ENCODE results near the gene GPR82.
"Not testable (repeated sequence)": the region's sequence is repeated elsewhere in the genome, so short reads cannot be mapped to it uniquely, and the experiment has no call there.

GPR82 gene

DNA sequence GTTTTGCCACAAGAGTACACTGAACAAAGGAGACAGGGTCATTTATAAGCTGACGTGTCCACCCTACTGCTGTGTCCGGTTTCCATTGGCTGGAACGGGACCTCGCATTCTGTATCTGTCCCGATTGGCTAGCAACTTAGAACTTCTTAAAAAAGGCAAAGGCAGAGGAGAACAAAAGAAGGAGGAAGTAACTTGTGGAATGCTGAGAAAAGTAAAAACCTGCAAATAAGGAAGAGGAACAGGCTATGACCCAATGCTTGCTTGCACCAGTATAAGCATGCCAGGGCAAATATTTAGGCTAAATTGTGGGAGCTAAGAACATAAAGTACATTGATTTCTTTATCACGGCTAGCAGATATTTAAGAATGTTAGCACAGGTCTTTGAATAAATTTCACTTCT is 4.4 kb upstream of the GPR82 start:
- not testable (repeated sequence) for DNase-seq

DNA sequence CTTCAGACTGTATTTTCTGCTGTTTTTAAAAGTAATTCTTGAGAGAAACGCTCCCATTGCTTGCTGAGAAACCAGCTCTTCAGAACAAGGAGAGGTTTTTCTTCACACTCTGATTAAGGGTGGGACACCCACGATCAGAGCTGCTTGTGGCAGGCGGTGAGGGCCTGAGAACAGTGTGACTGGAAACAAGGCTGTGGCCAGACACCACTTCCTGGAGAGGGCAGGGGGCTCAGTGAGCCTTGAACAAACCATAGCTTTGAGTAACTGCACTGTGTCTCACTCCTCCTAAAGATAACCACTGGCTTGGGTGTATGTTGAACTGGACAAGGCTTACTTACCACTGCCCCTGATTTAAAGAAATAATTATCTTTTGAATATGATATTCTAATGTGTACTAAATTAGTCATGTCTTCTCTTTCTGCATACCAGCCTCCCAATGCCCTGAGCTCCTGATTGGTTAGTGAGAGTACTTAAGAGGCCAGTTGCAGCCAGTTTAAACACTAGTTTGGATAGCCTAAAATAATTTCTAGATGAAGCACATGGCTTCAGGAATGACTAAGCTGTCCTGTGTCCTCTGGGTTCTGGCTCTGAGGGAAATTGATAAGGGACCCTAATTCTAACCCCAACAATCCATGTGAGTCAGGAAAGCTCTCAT is 3.7 kb upstream of the GPR82 start:
- no peak for DNase-seq

DNA sequence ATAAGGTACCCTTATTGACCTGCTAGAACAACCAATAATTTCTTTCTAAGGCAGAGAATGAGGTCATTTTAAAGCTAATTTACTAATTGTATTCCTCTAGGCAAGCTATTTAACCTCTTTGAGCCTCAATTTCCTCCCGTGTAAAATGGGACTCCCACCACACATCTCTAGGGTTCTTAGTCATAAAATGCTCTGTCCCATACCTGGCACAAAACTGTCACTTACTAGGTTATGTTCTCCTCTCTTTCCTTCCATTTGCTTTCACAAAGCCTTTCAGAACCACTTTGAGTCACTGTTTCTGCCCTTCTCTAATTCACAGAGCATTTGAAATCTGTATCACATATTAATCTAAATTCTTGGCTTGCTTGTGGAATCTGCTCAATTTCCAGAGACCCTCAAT is 2.4 kb upstream of the GPR82 start:
- no peak for DNase-seq

DNA sequence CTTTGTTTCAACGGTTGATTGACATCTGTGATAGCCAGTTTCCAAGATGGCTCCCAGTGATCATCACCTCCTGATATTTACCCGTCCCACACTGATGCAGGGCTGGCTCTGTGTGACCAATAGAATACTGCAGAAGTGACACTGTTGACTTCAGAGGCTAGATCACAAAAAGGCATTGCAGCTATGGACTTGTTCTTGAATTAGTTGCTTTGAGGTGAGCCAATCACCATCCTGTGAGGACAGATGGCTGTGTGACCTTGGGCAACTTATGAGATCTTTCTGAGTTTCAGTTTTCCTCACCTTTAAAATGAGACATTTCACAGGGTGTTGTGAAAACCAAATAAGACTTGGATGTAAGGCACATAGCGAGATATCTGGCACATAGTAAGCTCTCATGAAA is 1.8 kb upstream of the GPR82 start:
- no peak for DNase-seq

DNA sequence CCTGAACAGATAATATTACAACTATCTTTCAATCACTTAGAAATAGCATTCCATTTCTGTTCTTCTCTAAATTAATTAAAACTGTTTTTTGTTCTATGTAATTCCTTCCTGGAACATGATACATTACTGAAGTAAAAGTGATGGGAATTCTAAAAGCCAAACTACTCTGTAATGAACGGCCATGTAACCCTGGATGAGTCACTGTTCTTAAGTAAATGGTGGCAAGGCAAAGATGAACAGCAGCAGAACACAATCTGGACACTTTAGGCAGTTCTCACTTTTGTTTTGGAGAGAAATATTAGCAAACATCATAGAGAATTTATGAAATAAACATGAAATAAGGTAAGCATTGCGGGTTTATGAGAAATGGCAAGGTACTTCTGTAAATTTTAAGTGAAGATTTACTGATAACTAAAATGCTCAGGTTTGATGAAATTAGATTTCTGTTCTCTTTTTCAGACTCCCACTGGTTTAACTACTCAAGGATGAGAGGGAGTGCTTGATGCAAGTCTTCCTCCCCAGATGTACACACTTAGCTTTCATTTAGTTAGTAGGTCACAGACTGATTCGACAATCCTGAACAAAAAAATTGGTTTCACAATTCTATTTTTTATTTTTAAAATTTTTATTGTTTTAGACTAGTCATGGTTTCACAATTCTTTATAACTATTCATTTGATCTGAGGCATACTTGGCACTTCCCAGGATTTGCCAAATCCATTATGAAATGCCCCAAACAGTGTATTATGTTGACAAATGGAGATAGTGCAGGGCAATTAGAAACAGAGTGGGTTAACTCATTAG is 964 bp upstream of the GPR82 start:
- DNase-seq = no peak

DNA sequence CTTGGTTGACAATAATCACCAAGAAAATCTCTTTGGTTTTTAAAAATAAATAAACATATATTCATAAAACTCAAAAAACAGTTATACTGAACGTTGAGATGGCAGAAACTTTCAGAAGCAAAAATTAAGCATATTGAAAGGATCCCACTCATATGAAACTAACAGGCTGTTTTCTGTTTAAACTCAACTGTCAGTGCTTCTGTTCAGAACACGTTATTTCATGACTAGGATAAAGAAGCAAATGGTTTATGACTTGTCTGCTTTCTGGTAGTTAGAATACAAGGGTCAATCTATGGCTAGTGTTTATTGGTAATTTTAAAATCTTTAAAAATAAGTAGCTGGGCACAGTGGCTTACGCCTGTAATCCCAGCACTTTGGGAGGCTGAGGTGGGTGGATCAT is 4.1 kb downstream of the GPR82 start:
- DNase-seq = no peak

DNA sequence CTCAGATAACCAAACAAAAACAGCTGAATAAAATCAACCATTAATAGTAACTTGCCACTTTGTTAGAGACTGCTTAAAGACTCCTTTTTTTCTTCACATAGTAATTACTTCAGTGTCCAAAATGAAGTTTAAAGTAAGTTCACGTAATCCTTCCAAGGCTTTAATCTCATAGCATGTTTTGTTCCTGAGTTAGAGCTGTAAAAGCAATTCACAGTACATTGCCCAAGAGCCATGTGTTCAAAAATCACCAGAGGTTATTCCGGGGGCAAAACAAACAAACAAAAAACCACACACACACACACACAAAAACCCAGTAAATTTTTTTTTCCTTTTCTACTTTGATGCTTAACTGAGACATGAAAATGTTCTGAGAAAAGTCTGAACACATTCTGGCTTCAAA is 6.1 kb downstream of the GPR82 start:
- DNase-seq = no peak

DNA sequence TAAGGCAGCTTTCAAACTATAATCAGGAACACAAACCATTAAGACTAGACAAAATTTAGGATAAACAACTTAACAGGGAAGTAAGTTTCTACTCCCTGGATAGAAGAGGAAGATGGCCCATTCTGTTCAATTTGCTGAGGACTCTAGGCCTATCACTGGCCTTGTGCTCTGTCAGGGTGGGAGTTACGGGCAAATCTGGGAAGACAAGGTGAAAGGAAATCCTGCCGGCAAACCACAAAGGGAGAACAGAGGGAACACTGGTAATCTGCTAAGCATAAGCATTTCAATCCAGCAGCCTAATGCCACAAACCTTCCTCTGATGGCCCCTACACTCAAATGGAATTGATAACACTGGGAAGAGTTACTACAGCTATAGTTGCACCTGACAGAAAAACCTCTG is 8.3 kb downstream of the GPR82 start:
- no peak for DNase-seq

DNA sequence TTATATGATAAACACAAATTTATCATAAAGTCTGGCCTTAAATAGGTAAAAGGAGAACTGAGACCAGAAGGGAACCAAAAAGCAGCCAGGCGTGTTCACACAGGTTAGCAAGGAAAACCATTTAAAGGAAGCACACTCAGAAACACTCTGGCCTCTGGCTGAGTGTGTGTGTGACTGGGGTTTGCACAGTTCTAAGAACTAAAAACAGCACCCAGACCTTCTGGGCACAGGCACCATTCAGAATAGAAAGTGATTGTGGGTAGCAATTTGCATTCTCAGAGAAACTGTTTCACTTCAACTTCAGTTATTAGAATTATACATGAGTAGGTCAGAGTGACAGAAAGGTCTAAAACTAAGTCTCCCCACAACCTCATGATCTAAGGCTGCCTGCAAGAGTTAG is 10.0 kb downstream of the GPR82 start:
- no peak for DNase-seq

DNA sequence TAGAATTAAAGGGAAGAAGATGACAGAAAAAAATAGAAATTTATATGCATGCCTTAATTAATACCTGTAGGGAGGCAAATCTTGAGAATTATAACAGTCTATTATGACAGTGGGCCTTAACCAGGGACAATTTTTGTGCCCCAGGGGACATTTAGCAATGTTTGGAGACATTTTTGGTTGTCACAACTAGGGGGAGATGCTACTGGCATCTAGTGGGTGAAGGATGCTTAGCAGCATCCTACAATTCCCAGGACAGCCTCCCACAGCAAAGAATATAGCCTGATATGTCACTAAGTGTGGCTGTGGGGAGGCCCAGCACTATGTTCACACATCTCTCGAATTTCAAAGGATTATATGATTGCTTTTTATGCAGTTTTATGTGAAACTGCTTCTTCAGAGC is 10.5 kb downstream of the GPR82 start:
- no peak for DNase-seq

DNA sequence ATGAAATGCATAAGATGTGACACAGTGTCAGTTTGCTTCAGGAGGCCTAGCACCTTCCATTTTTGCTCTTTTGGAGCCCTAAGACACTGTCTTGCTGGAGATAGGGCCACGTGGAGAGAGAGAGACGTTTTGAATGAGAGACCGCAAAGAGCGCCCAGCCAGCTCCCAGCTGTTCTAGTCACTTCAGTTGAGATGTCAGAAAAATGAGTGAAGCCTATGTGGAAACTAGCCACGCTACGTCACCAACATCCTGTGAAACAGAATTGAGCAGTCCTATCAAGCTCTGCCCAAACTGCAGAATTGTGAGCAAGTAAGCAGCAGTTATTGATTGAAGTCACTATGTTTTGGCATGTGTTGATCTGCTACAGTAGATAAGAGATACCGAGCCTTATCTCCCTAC is 13.1 kb downstream of the GPR82 start:
- DNase-seq = no peak

DNA sequence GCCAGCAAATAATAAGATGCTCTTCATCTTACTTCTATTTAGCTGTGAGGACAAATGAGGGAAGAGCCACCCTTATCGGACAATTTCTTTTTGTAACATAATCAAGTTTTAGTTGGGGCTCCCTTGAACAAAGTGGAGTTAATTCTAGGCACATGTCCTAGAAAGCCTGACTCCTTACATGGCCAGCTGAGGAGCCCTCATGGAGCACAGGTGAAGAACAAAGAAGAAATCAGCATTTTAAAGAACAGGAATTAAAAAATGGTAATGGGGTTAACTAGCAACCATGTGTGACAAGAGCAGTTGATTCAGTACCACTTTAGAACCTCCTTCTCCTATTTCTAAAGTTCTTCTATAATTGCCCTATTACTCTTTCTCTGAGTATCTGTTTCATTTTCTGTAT is 15.9 kb downstream of the GPR82 start:
- no peak for DNase-seq

DNA sequence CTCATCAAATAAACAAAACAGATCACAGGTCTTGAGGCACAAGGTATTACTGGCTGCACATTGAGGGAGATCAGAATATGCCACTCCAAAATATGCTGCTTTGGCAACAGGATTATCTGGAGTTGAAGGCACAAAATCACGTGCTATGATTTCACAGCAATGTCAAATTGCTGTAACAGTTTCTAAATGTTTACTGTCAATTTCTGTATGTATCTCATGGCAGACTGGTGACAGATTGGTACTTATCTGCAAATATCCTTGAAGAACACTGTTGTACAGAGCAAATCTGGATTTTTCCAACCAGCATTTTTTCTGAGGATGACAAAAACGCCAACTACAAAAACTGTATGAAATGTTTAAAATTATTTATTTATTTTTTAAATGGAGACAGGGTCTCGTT is 26.7 kb downstream of the GPR82 start:
- no peak for DNase-seq

DNA sequence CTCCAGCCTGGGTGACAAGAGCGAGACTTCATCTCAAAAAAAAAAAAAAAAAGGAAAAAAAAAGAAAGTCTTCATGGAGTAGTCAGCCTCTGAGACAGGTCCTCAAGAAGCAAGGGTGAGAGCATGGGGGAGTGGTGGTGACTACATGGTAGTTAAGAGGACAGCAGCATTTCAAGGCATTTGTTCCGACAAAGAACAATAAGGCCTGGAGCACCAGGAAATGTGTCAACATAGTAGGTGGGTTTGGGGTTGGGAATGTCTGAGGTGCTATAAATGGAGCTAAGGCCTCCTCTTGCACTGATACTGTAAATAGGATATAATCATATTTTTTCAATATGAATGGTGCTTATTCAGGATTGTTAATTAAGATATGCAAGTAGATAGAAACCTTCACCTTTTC is 34.4 kb downstream of the GPR82 start:
- DNase-seq = no peak

DNA sequence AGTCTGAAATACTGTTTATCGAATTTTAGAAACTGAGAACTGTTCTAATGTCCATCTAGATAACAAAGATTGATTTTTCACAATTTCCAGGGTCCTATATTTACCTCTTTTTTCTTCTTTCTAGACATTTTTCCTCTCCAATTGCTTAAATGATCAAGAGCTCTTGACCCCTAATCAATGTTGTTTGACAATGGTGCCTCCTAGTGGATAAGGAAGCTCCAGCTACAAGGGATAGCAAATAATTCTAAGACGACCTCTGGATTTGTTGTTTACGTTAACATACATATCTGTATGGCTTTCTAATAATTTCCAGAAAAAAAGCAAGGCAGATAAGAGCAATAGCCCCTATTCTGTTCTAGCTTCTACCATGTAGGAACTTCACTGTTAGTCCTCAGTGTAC is 35.8 kb downstream of the GPR82 start:
- DNase-seq = no peak

DNA sequence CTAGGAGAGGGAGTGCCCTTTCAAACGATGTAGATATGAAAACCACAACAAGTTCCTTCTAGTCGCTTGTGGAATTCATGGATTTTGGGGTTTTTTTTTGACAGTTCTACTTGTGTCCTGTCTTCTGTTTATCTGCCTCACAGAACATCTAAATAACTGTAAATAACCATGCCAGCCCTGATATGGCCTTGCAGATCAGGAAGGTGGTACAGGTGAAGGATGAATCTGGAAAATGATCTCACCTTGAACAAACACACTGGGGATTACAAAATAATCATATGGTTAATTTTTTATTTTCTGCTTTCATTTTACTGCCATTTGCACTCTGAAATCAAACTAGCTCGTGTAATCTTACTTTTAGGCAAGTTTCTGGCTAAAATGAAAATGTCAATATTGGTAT is 37.2 kb downstream of the GPR82 start:
- no peak for DNase-seq

DNA sequence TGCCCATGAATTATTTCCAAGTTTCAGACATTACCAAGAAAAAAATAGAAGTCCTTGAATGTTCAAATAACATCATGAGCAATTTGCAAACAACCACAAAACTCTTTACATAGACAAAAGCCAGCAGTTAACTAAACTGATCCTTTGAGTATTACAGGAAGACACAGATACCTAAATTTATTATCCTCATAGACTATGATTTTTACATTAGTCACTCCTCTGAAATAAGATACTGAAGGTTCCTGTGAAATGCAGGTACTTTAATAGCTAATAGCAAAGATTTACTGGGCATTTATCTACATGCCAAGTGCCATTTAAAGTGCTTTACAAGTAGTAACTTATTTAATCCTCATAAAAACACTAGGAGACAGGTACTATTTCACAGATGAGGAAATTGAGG is 37.7 kb downstream of the GPR82 start:
- no peak for DNase-seq

DNA sequence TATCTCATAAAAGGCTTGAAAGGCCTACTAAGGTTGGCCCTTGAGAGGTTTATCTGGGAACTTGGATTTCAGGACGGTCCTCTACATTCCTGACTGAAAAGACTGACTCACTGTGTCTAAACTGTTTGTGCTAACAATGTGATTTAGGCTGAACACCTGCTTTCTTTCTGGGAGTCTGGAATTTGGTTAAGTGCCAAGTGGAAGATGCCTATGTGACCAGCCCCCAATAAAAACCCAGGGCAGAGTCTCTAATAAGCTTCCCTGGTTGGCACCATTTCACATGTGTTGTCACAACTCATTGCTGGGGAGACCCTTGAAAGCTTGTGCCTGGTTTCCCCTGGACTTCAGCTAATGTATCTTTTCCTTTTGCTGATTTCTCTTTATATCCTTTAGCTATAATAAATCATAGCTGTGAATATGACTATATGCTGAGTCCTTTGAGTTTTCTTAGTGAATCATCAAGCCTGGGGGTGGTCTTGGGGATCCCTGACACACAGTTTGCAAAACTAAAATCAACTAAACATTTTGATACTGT is 55.1 kb downstream of the GPR82 start:
- DNase-seq = peak; percentile 56
